Measurements from ENCODE around the gene LCK. TPM values are rescaled to one million over a fixed set of nuclear protein-coding genes. Genes with fewer than 3 reads are reported as not detected.

LCK gene
- total and polyA plus RNA-seq, 3 experiments from 2014 or later = 288 to 937 (median 297) TPM

DNA sequence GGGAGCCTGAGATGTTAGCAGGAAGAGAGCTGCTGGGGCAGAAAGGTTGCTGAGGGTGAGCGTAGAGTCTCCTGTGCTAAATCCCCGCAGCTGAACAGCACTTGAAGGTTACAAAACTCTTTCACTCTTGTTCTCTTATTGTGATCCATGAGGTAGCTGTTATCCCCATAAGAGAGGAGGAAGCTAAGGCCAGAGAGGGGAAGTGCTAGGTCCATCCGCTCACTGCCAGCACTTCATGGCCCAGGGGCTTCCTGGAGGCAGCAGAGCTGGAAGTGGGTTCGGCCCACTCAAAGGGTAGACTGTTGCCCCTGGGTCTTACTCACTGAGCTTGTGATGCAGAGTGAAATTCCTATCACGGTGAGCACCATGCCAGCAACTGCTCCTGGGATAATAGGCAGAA, 34.5 kb upstream of the LCK start:
- H3K27ac ChIP-seq (ENCODE audit: low read depth, low read length) = no peak overlapping the region
- no peaks in the 10 kb centered on the region for H3K27me3 ChIP-seq (ENCODE audit: insufficient read depth, low read length, poor library complexity, severe bottlenecking)
- no peak overlapping the region for H3K4me3 ChIP-seq (ENCODE audit: low read length)
- H3K9me3 Mint-ChIP-seq = no peaks in the 10 kb centered on the region
- peak overlapping the region in 1 of 8 donors; percentile 17 for H3K27ac Mint-ChIP-seq
- no peaks in the 10 kb centered on the region for H3K27me3 Mint-ChIP-seq
- ChIA-PET POLR2A (interaction anchor here (0.5 to 1.4 kb wide), 3 partner anchors 15 to 49 kb away, joined by 3 to 6 read pairs (median 3); partner anchors contain the start of gene LCK), CTCF (interaction anchor here (0.9 to 6.6 kb wide), 25 partner anchors 8 to 208 kb away, joined by 3 to 40 read pairs (median 6); partner anchors contain the start of genes BSDC1, CCDC28B, FAM167B and FAM229A)
- no peaks in the 10 kb centered on the region for H3K36me3 ChIP-seq (ENCODE audit: insufficient read depth, low read length)
- no peaks in the 10 kb centered on the region for H3K9me3 ChIP-seq (ENCODE audit: low read length)
- H3K4me3 Mint-ChIP-seq = no peak overlapping the region
- H3K4me1 Mint-ChIP-seq = peaks cover 13 to 27% (median 27%) of the 10 kb centered on the region in 3 donors
- DNase-seq = no peak
- peaks cover 21% of the 10 kb centered on the region for H3K4me1 ChIP-seq (ENCODE audit: insufficient read depth, low read length)
- peaks cover 0 to 46% (median 5%) of the 10 kb centered on the region in 3 donors for H3K36me3 Mint-ChIP-seq

DNA sequence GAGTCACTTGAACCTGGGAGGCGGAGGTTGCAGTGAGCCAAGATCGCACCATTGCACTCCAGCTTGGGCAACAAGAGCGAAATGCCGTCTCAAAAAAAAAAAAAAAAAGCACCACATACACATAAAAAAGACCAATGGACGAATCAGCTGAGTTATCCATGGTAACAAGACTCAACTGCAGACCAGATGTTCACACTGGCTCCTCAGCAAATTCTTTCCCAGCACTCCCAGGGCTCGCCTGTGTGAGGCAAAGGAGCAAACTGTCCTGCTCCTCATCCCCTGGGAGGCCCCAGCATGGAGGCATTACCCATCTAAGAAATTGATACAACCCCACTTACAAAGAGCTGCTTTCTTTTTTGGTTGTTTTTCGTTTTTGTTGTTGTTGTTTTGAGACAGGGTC, 32.0 kb upstream of the LCK start:
- H3K27ac ChIP-seq (ENCODE audit: low read depth, low read length) = no peak overlapping the region

DNA sequence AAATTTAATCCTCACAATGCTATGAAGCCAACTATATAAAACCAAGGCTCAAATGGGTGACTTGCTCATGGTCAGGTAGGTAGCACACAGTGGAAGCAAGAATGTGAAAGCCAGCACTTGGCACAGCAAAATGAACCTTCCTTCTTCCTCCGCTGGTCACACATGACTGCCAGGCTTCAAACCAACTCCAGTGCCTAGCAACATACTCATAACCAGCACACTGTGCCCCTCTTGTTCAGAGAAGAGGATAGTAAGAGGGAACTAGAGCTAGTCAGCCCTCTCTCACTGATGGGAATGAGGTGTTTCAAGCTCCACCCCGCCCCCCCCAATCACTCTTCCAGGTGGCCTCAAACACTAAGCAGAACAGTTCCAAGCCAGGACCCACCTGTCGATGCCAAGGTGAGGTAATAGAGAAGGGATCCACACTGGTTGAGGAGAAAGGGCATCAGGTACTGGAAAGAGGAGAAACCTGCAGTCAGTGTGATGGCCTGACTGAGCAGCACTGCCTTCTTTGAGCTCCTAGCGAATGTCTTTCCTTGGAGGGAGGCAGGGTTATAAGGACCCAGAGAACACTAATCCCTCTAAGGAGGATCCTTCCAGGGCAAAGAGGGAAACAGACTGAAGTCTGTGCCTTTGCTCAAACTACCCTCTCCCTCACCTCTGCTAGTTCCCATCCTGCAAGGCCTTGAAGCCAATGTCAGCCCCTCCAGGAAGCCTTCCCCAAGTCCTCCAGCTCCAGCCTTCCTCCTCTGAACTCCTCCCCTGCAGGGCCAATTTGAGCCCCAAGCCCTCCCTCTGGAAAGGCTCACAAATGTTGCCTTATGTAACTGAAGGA, 30.1 kb upstream of the LCK start:
- no peak for DNase-seq
- no peaks in the 10 kb centered on the region for H3K9me3 Mint-ChIP-seq
- ChIA-PET POLR2A (no interaction called here), CTCF (interaction anchor here (0.6 to 2.4 kb wide), 4 partner anchors 28 to 151 kb away, joined by 3 to 5 read pairs (median 3); no protein-coding TSS in a partner anchor)
- H3K36me3 Mint-ChIP-seq = peaks cover 0 to 57% (median 8%) of the 10 kb centered on the region in 3 donors
- Histone ChIP-seq H3K27me3 (ENCODE audit: insufficient read depth, low read length, poor library complexity, severe bottlenecking) (no peaks in the 10 kb centered on the region), H3K4me1 (ENCODE audit: insufficient read depth, low read length) (peaks cover 37% of the 10 kb centered on the region), H3K4me3 (ENCODE audit: low read length) (peak overlapping the region; percentile 98), H3K27ac (ENCODE audit: low read depth, low read length) (peak overlapping the region; percentile 99), H3K9me3 (ENCODE audit: low read length) (no peaks in the 10 kb centered on the region), H3K36me3 (ENCODE audit: insufficient read depth, low read length) (peaks cover 15% of the 10 kb centered on the region)
- no peaks in the 10 kb centered on the region for H3K27me3 Mint-ChIP-seq
- H3K4me1 Mint-ChIP-seq = peaks cover 34 to 56% (median 49%) of the 10 kb centered on the region in 3 donors
- H3K27ac Mint-ChIP-seq = peak overlapping the region; percentile 6 to 100 (median 98)
- H3K4me3 Mint-ChIP-seq = peak overlapping the region; percentile 96 to 99 (median 98)

More for the DNA sequence above, 32.0 kb upstream of the LCK start:
- peaks cover 30 to 51% (median 47%) of the 10 kb centered on the region in 3 donors for H3K4me1 Mint-ChIP-seq
- Histone ChIP-seq H3K4me3 (ENCODE audit: low read length) (no peak overlapping the region), H3K9me3 (ENCODE audit: low read length) (no peaks in the 10 kb centered on the region), H3K36me3 (ENCODE audit: insufficient read depth, low read length) (peaks cover 6% of the 10 kb centered on the region), H3K27me3 (ENCODE audit: insufficient read depth, low read length, poor library complexity, severe bottlenecking) (no peaks in the 10 kb centered on the region), H3K4me1 (ENCODE audit: insufficient read depth, low read length) (peaks cover 39% of the 10 kb centered on the region)
- no peaks in the 10 kb centered on the region for H3K27me3 Mint-ChIP-seq
- peaks cover 0 to 61% (median 6%) of the 10 kb centered on the region in 3 donors for H3K36me3 Mint-ChIP-seq
- peak overlapping the region in 1 of 7 donors; percentile 32 for H3K4me3 Mint-ChIP-seq
- CTCF ChIA-PET = interaction anchor here (0.7 to 6.6 kb wide), 3 partner anchors 13 to 169 kb away, joined by 3 to 40 read pairs (median 3); partner anchors contain the start of genes FAM167B and IQCC
- no peak for DNase-seq
- POLR2A ChIA-PET = interaction anchor here (0.6 to 0.7 kb wide), 3 partner anchors 22 to 297 kb away, joined by 3 to 5 read pairs (median 4); partner anchors contain the start of gene TMEM39B
- H3K9me3 Mint-ChIP-seq = no peaks in the 10 kb centered on the region
- H3K27ac Mint-ChIP-seq = peak overlapping the region in 2 of 8 donors; percentile 50 to 98

DNA sequence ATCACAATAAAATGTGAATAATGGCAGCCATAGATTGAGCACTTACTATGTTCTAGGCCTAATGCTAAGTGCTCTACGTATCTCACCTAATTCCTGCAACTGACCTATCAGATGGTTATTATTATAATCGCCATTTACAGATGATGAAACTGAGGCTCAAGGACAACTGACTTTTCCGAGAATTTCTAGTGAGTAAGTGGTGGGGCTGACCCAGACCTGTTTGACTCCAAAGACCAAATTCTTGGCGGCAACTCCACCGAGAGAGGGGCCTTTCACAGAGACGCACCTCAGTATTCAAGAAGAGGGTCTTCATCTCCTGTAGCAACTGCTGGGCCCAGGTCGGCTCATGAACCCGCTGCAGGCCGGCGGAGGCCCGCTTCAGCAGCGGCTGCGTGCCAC, 29.5 kb upstream of the LCK start:
- H3K27me3 ChIP-seq (ENCODE audit: insufficient read depth, low read length, poor library complexity, severe bottlenecking) = no peaks in the 10 kb centered on the region
- Mint-ChIP-seq H3K9me3 (no peaks in the 10 kb centered on the region), H3K27me3 (no peaks in the 10 kb centered on the region), H3K36me3 (peaks cover 0 to 59% (median 8%) of the 10 kb centered on the region in 3 donors), H3K27ac (peak overlapping the region; percentile 87 to 100 (median 99)), H3K4me3 (peak overlapping the region; percentile 96 to 99 (median 98)), H3K4me1 (peaks cover 34 to 56% (median 43%) of the 10 kb centered on the region in 3 donors)
- ChIA-PET POLR2A (interaction anchor here (0.6 kb wide), 1 partner anchor 114 kb away, joined by 3 read pairs; the partner anchor contains the start of gene MARCKSL1), CTCF (interaction anchor here (2.4 kb wide), 1 partner anchor 27 kb away, joined by 5 read pairs; no protein-coding TSS in a partner anchor)
- H3K27ac ChIP-seq (ENCODE audit: low read depth, low read length) = peak overlapping the region; percentile 99
- no peak for DNase-seq
- H3K9me3 ChIP-seq (ENCODE audit: low read length) = no peaks in the 10 kb centered on the region
- H3K36me3 ChIP-seq (ENCODE audit: insufficient read depth, low read length) = peaks cover 15% of the 10 kb centered on the region
- H3K4me3 ChIP-seq (ENCODE audit: low read length) = peak overlapping the region; percentile 98
- H3K4me1 ChIP-seq (ENCODE audit: insufficient read depth, low read length) = peaks cover 31% of the 10 kb centered on the region

DNA sequence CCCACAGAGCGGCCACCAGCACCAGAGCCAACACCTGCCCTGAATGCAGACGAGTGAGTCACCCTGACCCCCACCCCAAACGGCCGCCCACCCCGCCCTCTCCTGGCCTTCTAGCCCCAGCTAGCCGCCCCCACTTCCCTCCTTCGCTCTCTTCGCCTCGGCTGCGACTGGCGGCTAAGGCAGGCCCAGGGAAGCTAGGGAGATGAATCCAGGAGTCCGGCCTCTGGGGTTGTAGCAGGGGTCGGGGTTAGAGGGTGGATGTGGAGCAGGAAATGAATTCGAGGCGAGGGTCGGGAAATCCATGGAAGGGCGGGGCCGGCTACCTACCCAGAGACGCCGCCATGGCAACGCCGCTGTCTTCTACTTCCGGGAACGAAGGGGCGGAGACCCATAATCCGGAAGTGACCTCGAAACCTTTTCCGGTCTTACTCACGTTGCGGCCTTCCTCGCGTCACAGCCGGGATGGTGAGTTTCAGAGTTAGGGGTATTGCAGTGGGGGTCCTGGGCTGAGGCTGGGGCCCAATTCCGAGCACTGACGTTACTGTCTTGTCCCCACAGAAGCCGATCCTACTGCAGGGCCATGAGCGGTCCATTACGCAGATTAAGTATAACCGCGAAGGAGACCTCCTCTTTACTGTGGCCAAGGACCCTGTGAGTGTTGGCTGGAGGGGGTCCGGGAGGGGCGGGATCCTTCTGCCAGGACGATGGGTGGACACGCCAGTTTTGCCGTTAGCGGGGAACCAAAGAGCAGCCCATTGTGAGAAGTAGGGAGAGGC, 28.9 kb upstream of the LCK start, which contains the start of the genes EIF3I and TMEM234:
Gene EIF3I, plus strand, starts transcription at position 428 of the 776 bp plus-strand sequence. Its CDS starts 35 bp downstream, at position 463.
Gene TMEM234, minus strand, starts transcription at position 374 of the 776 bp plus-strand sequence. Its CDS starts 31 bp downstream, at position 343.
- peak within 1 kb of the TSS; percentile 96 to 99 (median 98) for H3K4me3 Mint-ChIP-seq
- H3K27me3 Mint-ChIP-seq = no peaks in the 10 kb centered on the region
- Histone ChIP-seq H3K27ac (ENCODE audit: low read depth, low read length) (peak within 1 kb of the TSS; percentile 99), H3K27me3 (ENCODE audit: insufficient read depth, low read length, poor library complexity, severe bottlenecking) (no peaks in the 10 kb centered on the region), H3K4me3 (ENCODE audit: low read length) (peak within 1 kb of the TSS; percentile 98), H3K4me1 (ENCODE audit: insufficient read depth, low read length) (peaks cover 31% of the 10 kb centered on the region), H3K36me3 (ENCODE audit: insufficient read depth, low read length) (peaks cover 15% of the 10 kb centered on the region), H3K9me3 (ENCODE audit: low read length) (no peaks in the 10 kb centered on the region)
- peak; percentile 84 to 95 (median 88) for DNase-seq
- CTCF ChIA-PET = interaction anchor here (1.5 to 2.4 kb wide), 2 partner anchors 27 to 47 kb away, joined by 4 to 5 read pairs; no protein-coding TSS in a partner anchor
- POLR2A ChIA-PET = interaction anchor here (0.6 to 1.4 kb wide), 2 partner anchors 69 to 114 kb away, joined by 3 to 4 read pairs; partner anchors contain the start of genes HDAC1 and MARCKSL1
- no peaks in the 10 kb centered on the region for H3K9me3 Mint-ChIP-seq
- H3K36me3 Mint-ChIP-seq = peaks cover 0 to 55% (median 7%) of the 10 kb centered on the region in 3 donors
- peaks cover 34 to 56% (median 43%) of the 10 kb centered on the region in 3 donors for H3K4me1 Mint-ChIP-seq
- peak within 1 kb of the TSS; percentile 96 to 100 (median 99) for H3K27ac Mint-ChIP-seq

DNA sequence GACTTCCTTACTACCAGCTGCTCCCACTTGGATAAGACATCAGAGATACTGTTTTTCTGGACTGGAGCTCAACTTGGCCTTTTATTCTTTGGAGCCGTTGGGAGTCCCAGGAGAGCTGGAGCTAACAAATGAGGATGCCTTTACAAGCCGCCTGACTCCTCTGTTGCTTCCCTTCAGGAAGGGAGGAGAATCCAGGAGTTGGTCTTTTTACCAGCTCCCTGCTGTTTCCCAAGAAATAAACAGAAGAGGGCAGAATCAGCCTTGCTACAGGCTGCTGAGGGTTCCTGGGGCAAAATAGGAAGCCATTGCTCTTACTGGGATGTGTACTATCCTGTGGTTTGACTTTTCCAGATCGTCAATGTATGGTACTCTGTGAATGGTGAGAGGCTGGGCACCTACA, 27.4 kb upstream of the LCK start:
- ChIA-PET POLR2A (interaction anchor here (0.6 to 1.5 kb wide), 2 partner anchors 30 to 173 kb away, joined by 3 to 5 read pairs; no protein-coding TSS in a partner anchor), CTCF (interaction anchor here (0.7 to 2.0 kb wide), 4 partner anchors 17 to 27 kb away, joined by 3 to 9 read pairs (median 4); partner anchors contain the start of gene LCK)
- Histone ChIP-seq H3K27ac (ENCODE audit: low read depth, low read length) (peak overlapping the region; percentile 99), H3K9me3 (ENCODE audit: low read length) (no peaks in the 10 kb centered on the region), H3K36me3 (ENCODE audit: insufficient read depth, low read length) (peaks cover 28% of the 10 kb centered on the region), H3K4me1 (ENCODE audit: insufficient read depth, low read length) (peaks cover 31% of the 10 kb centered on the region), H3K4me3 (ENCODE audit: low read length) (peak overlapping the region; percentile 25), H3K27me3 (ENCODE audit: insufficient read depth, low read length, poor library complexity, severe bottlenecking) (no peaks in the 10 kb centered on the region)
- H3K9me3 Mint-ChIP-seq = no peaks in the 10 kb centered on the region
- DNase-seq = no peak
- H3K36me3 Mint-ChIP-seq = peaks cover 3 to 58% (median 15%) of the 10 kb centered on the region in 3 donors
- peak overlapping the region; percentile 96 to 99 (median 98) for H3K4me3 Mint-ChIP-seq
- peaks cover 39 to 60% (median 53%) of the 10 kb centered on the region in 3 donors for H3K4me1 Mint-ChIP-seq
- H3K27me3 Mint-ChIP-seq = no peaks in the 10 kb centered on the region
- peak overlapping the region; percentile 68 to 100 (median 98) for H3K27ac Mint-ChIP-seq

DNA sequence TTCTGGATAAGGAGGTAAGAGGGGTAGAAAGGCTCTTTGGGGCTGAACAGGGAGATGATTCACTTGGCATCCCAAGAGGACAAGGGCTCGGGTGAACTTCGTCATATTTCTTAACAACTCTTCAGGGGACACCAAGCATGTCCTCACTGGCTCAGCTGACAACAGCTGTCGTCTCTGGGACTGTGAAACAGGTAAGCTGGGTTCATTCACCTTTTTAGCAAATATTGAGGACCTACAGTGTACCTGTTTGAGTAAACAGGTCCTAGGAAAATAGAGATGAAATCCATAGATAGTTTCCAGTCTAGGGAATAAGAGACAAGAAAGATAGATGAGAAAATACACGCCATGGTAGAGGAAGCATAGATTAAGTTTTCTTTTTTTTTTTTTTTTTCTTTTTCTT, 26.8 kb upstream of the LCK start:
- Histone ChIP-seq H3K4me3 (ENCODE audit: low read length) (no peak overlapping the region), H3K36me3 (ENCODE audit: insufficient read depth, low read length) (peaks cover 32% of the 10 kb centered on the region), H3K9me3 (ENCODE audit: low read length) (no peaks in the 10 kb centered on the region), H3K4me1 (ENCODE audit: insufficient read depth, low read length) (peaks cover 31% of the 10 kb centered on the region), H3K27ac (ENCODE audit: low read depth, low read length) (no peak overlapping the region), H3K27me3 (ENCODE audit: insufficient read depth, low read length, poor library complexity, severe bottlenecking) (no peaks in the 10 kb centered on the region)
- H3K4me3 Mint-ChIP-seq = peak overlapping the region; percentile 51 to 99 (median 97)
- ChIA-PET CTCF (interaction anchor here (1.3 to 2.0 kb wide), 3 partner anchors 9 to 26 kb away, joined by 4 to 9 read pairs (median 5); partner anchors contain the start of gene LCK), POLR2A (interaction anchor here (0.6 to 1.5 kb wide), 3 partner anchors 24 to 173 kb away, joined by 3 to 5 read pairs (median 3); no protein-coding TSS in a partner anchor)
- H3K27ac Mint-ChIP-seq = peak overlapping the region in 6 of 8 donors; percentile 68 to 100 (median 98)
- no peak for DNase-seq
- H3K36me3 Mint-ChIP-seq = peaks cover 5 to 61% (median 18%) of the 10 kb centered on the region in 3 donors
- peaks cover 39 to 60% (median 55%) of the 10 kb centered on the region in 3 donors for H3K4me1 Mint-ChIP-seq
- no peaks in the 10 kb centered on the region for H3K27me3 Mint-ChIP-seq
- no peaks in the 10 kb centered on the region for H3K9me3 Mint-ChIP-seq

All from CD8-positive, alpha-beta memory T cell (primary cell).